GM18951 (cell line): Measurements from ENCODE around the gene PRKCH.

Experiments used
- POLR2A ChIP-seq: IDR thresholded peaks from 4 replicates; pipeline ENCODE4 v1.6.1; 2011; ENCODE audit warnings: mild to moderate bottlenecking; ENCODE audit not compliant: insufficient read length, insufficient read depth; ENCODE audit errors: extremely low read depth
- in situ Hi-C: fragments of 300-500 bp; cut with MboI; formaldehyde crosslinking; loops from one replicate; pipeline ENCODE4 v1.12.0; 2022; ENCODE audit warnings: low sequenced_read_pairs, mixed read lengths, inconsistent platforms; ENCODE audit not compliant: unreplicated experiment

The PRKCH gene

GRCh38 chr14:61582815-61583214 is 261.4 kb downstream of the PRKCH start:
- no peak for TF ChIP-seq POLR2A

GRCh38 chr14:61584331-61584741 is 263.0 kb downstream of the PRKCH start:
- in situ Hi-C loops: no loop called here
- no peak for TF ChIP-seq POLR2A

More at GRCh38 chr14:61582815-61583214, 261.4 kb downstream of the PRKCH start:
- in situ Hi-C loops: no loop called here

- no peak for TF ChIP-seq POLR2A
- in situ Hi-C loops: no loop called here
These were observed 264.5 kb downstream of the PRKCH start for GRCh38 chr14:61585598-61586543.

DNA sequence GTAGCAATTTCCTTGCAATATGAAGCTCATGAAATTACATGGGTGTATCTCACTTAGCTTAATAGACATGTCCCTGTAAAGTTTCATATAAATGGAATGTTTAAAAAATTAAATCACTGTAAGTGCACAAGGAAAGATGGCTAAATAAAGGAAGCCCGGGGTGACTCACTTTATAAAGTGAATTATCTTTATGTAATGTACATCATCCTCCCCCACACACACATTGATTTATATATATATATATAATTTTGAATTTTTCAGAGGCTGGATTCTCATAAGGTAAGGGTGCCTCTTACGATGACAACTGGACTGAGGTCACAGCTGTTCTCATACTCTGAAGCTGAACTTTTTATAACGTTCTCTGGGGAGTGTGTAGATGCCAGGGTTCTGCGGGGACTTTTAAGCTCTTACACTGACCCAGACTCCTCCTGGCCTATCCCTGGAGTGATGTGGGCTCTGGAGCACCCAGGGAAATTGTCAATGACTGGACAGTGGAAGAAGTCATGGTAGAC is 265.2 kb downstream of the PRKCH start:
- in situ Hi-C loops: no loop called here
- TF ChIP-seq POLR2A: no peak

GRCh38 chr14:61587081-61587713 is 265.8 kb downstream of the PRKCH start:
- in situ Hi-C loops: no loop called here
- no peak for TF ChIP-seq POLR2A

GRCh38 chr14:61588419-61588901 is 267.1 kb downstream of the PRKCH start:
- in situ Hi-C loops: no loop called here
- TF ChIP-seq POLR2A: no peak

DNA sequence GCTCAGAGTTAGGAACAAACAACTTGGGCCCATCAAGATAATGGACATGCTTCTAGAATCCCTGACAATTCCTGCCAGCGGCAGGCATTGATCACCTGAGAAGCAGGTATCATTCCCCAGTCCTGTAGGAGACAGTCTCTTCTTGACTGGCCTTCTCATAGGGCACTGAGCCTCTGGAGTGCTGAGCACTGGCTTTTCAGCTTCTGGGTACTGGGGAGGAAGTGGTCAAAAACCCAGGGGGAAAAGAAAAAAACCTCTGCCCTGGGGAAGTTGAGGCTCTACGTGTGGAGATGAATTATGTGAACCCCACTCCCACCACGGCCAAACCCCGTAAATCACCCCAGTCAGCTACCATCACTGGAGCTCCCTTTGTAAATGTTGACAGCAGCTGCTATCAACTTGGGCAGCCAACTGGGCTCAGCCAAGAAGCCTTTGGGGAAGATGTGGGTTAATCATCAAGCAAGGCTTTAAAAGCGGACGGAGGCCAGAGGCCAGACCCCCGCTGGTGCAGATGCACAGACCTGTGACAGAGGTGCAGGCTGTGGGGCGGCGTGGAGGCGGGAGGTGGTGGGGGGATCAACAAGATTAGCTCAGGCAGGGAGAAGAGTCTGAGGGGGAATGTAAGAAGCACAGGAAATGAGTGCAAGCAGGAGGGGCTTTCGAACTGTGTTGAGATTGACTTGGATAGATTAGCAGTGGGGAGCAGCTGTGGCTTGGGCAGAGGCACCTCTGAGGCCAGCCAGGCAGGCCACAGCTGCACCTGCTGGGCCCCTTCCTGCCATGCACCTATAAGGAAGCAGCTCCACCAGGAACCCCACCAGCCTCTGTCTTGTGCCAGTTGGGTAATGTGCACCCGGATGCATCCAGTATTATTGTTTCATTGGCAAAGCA is 268.6 kb downstream of the PRKCH start:
- in situ Hi-C loops: no loop called here
- no peak for TF ChIP-seq POLR2A

DNA sequence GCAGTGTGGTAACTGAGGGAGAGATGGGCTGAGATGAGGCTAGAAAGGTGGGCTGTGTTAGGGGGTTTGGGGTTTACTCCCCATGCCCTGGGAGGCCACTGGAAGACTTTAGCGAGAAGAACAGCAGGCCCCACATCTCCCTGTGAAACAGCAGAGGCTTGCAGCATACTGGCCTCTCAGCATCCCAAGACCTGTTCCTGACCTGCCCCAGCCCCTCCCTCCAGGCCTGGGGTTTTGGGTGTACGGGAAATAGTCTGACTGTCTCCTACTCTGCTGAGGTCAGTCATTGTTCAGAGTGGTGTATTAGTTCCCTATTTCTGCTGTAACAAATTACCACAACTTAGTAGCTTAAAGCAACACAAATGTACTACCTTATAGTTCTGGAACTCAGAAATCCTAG is 270.5 kb downstream of the PRKCH start:
- in situ Hi-C loops: no loop called here
- no peak for TF ChIP-seq POLR2A

DNA sequence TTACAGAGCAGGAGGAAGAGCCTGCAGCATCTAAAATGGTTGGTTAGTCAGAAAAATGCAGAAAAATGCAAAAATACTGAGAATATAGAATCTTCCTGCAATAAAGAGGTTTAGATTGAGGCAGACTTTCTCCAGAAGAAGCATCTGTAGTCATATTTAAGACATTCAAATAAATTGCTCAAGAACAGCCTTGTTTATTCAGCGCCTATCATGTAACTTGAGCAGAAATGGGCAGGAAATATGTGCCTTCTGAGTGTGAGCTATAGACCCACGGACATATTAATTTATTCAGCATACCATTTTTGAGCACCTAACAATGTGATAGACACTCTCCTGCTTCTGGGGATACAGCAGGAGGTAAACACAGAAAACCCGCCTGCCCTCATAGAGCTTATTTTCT is 272.0 kb downstream of the PRKCH start:
- no peak for TF ChIP-seq POLR2A
- in situ Hi-C loops: no loop called here

DNA sequence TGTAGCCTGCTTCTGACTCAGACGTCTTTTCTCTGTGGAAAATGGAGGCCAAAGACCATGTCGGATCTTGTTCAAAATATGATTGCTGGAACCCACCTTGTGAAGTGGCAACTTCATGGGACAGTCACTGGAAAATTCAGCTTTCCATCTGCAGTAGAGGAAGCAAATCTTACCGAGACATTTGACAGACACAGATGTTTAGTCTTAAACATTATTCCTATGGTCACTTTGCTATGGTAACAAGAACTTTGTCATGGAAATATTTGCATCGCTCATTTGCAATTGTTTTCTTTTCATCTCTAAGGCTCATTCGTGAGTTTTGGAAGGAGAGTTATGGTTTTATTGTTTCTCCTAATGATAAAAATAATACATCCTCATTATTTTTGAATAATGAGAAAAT is 275.6 kb downstream of the PRKCH start:
- in situ Hi-C loops: no loop called here
- no peak for TF ChIP-seq POLR2A

DNA sequence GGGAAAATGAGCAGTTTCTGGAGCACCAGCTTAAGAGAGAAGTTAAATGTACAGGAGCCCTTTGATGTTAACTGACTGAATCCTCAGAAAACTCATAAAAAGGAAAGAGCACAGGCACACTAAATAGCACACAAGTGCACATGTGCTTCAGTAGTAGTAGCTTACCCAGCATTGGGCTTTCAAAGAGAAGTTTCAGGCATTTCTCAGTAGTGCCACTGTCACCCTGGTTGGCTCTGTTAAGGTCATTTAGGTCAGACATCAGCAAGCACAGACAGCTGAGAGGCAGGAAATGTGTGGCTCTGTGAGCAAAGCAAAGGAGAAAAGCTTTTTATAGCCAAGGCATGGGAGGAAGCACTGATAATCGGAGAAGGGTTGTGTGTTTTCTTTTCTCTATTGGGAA is 277.6 kb downstream of the PRKCH start:
- in situ Hi-C loops: no loop called here
- TF ChIP-seq POLR2A: no peak

DNA sequence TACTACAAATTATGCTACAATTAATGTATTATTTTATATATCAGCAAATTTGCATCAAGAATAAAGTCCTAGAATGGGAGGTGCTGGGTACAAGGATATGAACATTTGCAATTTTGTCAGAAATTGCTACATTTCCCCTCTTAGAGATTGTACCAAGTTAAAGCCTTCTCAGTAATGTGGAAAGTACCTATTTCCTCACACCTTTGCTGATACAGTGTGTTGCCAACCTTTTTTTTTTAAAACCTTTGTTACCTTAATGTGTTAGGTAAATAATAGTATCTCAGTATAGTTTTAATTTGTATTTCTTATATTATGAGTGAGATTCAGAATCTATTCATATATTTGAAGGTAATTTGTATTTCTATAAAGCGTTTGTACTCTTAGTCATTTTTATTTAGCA is 278.6 kb downstream of the PRKCH start:
- in situ Hi-C loops: no loop called here
- TF ChIP-seq POLR2A: no peak
